ENCODE results near the gene SYNM.

SYNM gene

DNA sequence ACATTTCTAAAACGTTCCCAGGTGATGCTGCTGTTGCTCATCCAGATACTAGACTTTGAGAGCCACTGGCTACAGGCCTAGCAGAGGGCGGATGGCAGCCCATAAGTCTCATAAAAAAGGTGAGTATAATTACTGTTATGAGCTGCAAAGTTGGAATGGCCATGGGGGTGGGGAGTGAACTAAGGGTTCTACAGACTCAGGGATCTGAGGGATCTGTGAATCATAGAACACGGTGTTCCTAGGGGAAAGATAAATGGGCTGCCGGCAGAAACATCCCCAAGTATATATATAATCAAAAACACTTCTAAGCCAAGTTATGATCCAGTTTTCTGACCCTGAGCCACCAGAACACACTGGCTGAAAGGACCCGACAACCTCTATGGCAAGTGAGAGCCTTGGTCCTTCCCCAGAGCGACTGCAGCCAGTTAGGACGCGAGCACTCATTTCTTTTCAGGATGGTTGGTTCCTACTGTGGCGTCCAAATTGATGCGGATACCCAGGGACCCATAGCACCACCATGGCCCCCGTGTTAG, 7.9 kb upstream of the SYNM start:
- no peaks in the 10 kb centered on the region for H3K9me3 Mint-ChIP-seq
- DNase-seq (no peak), ATAC-seq (no peak)

GRCh38 chr15:99097441-99098410, 7.2 kb upstream of the SYNM start:
- Mint-ChIP-seq H3K27ac (no peak overlapping the region), H3K4me1 (peaks cover 9% of the 10 kb centered on the region), H3K27me3 (peaks cover 37% of the 10 kb centered on the region), H3K9me3 (no peaks in the 10 kb centered on the region), H3K4me3 (no peak overlapping the region)
- DNase-seq = no peak
- no peak for ATAC-seq

More for the DNA sequence above, 7.9 kb upstream of the SYNM start:
- H3K4me1 Mint-ChIP-seq = peaks cover 9% of the 10 kb centered on the region
- H3K27me3 Mint-ChIP-seq = peaks cover 30% of the 10 kb centered on the region
- H3K27ac Mint-ChIP-seq = no peak overlapping the region
- no peak overlapping the region for H3K4me3 Mint-ChIP-seq

GRCh38 chr15:99098426-99098825, 6.5 kb upstream of the SYNM start:
- H3K9me3 Mint-ChIP-seq = no peaks in the 10 kb centered on the region
- H3K27ac Mint-ChIP-seq = no peak overlapping the region
- H3K4me3 Mint-ChIP-seq = no peak overlapping the region
- no peak for ATAC-seq
- H3K27me3 Mint-ChIP-seq = peaks cover 44% of the 10 kb centered on the region
- DNase-seq = no peak
- peaks cover 9% of the 10 kb centered on the region for H3K4me1 Mint-ChIP-seq

DNA sequence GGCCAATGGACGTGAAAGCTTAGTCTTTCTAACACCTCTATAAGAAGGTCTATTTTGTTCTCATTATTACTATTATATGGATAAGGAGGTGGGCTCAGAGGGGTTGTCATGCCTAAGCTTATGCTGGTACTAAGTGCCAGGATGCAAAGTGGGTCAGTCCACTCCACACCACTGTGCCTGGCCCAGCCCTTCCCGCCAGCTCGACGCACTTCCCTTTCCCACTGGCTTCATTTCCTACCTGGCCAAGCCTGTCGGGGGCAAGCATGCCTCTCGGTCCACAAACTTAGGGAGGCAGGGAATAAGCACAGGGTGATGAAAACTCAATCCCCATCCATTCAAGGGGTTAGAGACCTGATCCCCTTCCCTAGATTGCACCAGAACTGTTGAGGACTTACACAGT, 5.9 kb upstream of the SYNM start:
- Mint-ChIP-seq H3K27me3 (peaks cover 49% of the 10 kb centered on the region), H3K4me3 (no peak overlapping the region), H3K4me1 (peaks cover 9% of the 10 kb centered on the region), H3K27ac (no peak overlapping the region), H3K9me3 (no peaks in the 10 kb centered on the region)
- no peak for ATAC-seq
- no peak for DNase-seq

GRCh38 chr15:99099661-99100060, 5.2 kb upstream of the SYNM start:
- no peak for DNase-seq
- H3K27me3 Mint-ChIP-seq = peaks cover 51% of the 10 kb centered on the region
- no peak overlapping the region for H3K4me3 Mint-ChIP-seq
- peaks cover 10% of the 10 kb centered on the region for H3K4me1 Mint-ChIP-seq
- H3K27ac Mint-ChIP-seq = no peak overlapping the region
- ATAC-seq = no peak
- no peaks in the 10 kb centered on the region for H3K9me3 Mint-ChIP-seq

DNA sequence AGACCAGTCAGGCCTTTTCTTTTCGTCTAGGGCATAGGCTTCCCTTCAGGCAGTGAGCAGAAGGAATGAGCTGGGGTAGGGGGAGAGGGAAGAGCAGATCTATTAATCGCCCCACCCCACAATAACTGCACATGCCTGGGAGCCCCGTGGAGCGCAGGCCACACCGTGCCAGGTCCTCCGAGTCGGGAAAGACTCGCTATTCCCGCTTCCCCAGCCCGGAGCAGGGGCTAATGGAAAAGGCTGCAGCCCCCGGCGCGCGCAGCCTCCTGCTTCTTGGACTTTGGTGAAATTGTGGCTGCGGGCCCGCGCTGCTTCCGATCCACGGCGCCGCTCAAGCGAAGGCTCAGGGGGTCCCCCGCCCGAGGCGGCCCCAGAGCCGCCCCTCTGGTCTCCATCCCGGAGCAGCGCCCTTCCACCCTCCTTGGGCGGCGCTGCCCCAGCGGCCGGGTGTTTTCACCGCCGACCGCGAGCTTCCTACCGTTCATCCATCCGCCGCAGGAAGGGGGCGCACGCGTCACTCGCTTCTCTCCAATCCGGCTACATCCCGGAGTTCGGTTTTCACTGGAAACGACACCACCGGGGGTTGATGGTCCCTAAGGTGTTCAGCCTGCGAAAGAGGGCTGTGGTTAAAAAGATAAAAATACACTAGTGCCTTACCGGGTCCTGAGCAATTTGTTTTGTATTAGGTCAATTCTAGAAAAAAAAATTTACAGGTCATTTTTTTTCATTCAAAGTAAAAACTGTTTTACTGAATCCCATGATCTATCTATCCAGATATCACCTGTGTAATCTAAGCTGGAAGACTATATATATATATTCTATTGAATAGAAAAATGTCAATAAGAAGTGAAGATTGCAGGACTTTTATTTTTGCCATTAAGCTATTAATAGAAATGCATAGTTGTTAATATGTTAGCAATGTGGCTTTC, 4.4 kb upstream of the SYNM start:
- peaks cover 60% of the 10 kb centered on the region for H3K27me3 Mint-ChIP-seq
- no peaks in the 10 kb centered on the region for H3K9me3 Mint-ChIP-seq
- DNase-seq = peak; percentile 22 to 45
- H3K4me3 Mint-ChIP-seq = peak overlapping the region; percentile 28 to 61
- peaks cover 16% of the 10 kb centered on the region for H3K4me1 Mint-ChIP-seq
- no peak overlapping the region for H3K27ac Mint-ChIP-seq
- ATAC-seq = no peak

DNA sequence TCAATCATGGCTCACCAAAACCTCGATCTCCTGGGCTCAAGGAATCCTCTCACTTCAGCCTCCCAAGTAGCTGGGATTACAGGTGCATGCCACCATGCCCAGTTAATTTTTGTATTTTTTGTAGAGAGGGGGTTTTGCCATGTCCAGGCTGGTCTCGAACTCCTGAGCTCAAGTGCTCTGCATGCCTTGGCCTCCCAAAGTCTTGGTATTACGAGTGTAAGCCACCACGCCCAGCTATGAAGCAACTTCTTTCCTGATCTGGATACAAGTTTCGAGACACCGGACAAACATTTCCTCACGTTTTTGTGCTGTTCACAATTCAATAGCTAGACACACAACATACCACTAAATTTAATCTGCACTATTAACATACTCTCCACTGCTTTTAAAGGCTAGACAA, 3.4 kb upstream of the SYNM start:
- no peak overlapping the region for H3K4me3 Mint-ChIP-seq
- DNase-seq (no peak), ATAC-seq (no peak)
- H3K27me3 Mint-ChIP-seq = peaks cover 69% of the 10 kb centered on the region
- no peaks in the 10 kb centered on the region for H3K9me3 Mint-ChIP-seq
- H3K4me1 Mint-ChIP-seq = peaks cover 20% of the 10 kb centered on the region
- no peak overlapping the region for H3K27ac Mint-ChIP-seq

- Mint-ChIP-seq H3K27me3 (peaks cover 79% of the 10 kb centered on the region), H3K9me3 (no peaks in the 10 kb centered on the region), H3K27ac (no peak overlapping the region), H3K4me3 (no peak overlapping the region), H3K4me1 (peaks cover 28% of the 10 kb centered on the region)
- ATAC-seq (no peak), DNase-seq (no peak)
Measured at GRCh38 chr15:99102332-99103235, 2.3 kb upstream of the SYNM start.

DNA sequence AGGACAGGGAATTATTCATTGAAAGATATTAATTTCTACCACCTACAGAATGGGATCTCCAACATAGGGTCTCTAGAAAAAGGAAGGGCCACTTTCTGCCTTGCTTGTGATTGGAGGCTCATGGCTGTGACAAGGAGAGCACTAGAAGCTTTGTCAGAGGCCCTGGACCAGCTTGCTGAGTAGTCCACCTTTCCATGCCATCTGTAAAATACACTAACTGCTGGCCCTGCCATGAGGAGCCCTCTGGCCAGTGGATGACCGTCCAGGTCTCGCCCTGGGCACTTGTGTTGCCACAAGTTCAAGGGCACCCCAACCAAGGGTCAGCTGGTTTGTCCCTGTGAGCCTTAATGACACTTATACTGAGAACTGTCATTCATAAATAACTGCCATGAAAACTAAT, 1.6 kb upstream of the SYNM start:
- DNase-seq (no peak), ATAC-seq (no peak)
- peaks cover 79% of the 10 kb centered on the region for H3K27me3 Mint-ChIP-seq
- no peak overlapping the region for H3K4me3 Mint-ChIP-seq
- H3K4me1 Mint-ChIP-seq = peaks cover 33% of the 10 kb centered on the region
- no peak overlapping the region for H3K27ac Mint-ChIP-seq
- no peaks in the 10 kb centered on the region for H3K9me3 Mint-ChIP-seq

GRCh38 chr15:99105514-99106341, 848 bp downstream of the SYNM start:
- H3K9me3 Mint-ChIP-seq = no peaks in the 10 kb centered on the region
- peak overlapping the region in 1 of 2 donors; percentile 42 for H3K27ac Mint-ChIP-seq
- H3K4me3 Mint-ChIP-seq = peak overlapping the region; percentile 69 to 83
- peaks cover 65% of the 10 kb centered on the region for H3K27me3 Mint-ChIP-seq
- peak; percentile 54 to 60 for DNase-seq
- peak; percentile 74 for ATAC-seq
- H3K4me1 Mint-ChIP-seq = peaks cover 26% of the 10 kb centered on the region

DNA sequence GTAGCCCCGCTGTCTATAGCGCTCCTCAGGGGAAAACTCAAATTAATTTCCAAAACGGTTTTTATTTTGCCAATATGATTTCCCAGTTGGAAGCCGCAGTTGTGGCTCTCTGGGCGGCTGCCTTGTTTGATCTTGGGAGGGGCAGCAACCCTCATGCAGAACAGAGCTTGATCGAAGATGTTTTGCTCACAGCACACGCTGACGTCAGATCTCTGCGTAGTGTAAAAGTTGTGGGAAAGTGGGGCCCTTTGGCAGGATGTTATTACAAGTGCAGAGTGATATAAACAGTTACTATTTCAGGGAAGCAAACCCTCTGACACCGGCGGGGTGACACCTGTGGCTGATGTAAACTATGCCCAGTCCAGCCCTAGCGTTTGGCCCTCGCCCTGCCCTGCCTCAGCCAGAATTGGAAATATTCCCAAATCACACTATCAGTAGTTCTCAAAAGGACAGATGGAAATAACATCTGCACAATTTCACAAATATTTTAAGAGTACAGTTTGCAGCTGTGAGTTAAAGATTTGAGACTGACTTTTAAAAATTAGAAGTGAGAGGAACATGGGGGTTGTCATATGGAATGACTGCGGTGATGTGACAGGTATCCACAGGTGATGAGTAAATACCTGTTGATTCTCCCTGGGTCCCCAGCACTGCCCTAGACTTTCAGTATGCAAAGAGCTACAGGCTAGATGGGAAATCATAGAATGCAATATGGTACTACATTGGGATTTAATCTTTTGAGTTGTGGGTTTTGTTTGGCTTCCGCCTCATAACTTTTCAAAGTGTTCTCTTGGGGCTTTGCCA, 1.7 kb downstream of the SYNM start:
- DNase-seq (peak in 1 of 2 donors; percentile 24), ATAC-seq (peak; percentile 41)
- no peaks in the 10 kb centered on the region for H3K9me3 Mint-ChIP-seq
- H3K4me3 Mint-ChIP-seq = peak overlapping the region; percentile 67 to 68
- H3K27ac Mint-ChIP-seq = peak overlapping the region in 1 of 2 donors; percentile 42
- H3K27me3 Mint-ChIP-seq = peaks cover 60% of the 10 kb centered on the region
- H3K4me1 Mint-ChIP-seq = peaks cover 30% of the 10 kb centered on the region

- peaks cover 36% of the 10 kb centered on the region for H3K27me3 Mint-ChIP-seq
- no peak overlapping the region for H3K27ac Mint-ChIP-seq
- H3K9me3 Mint-ChIP-seq = no peaks in the 10 kb centered on the region
- H3K4me3 Mint-ChIP-seq = no peak overlapping the region
- DNase-seq = no peak
- H3K4me1 Mint-ChIP-seq = peaks cover 30% of the 10 kb centered on the region
- no peak for ATAC-seq
Measured at GRCh38 chr15:99108993-99109392, 4.1 kb downstream of the SYNM start.

- Mint-ChIP-seq H3K27ac (no peak overlapping the region), H3K4me3 (no peak overlapping the region), H3K9me3 (no peaks in the 10 kb centered on the region), H3K27me3 (peaks cover 35% of the 10 kb centered on the region), H3K4me1 (peaks cover 30% of the 10 kb centered on the region)
- ATAC-seq = no peak
- no peak for DNase-seq
Measured at GRCh38 chr15:99109555-99110021, 4.7 kb downstream of the SYNM start.

Measured in stimulated activated naive CD8-positive, alpha-beta T cell treated with anti-CD3 and anti-CD28 coated beads, Interleukin-15, amount 100 ng/mL, for 72 hours (primary cell).